Mesothelial cell of epicardium (in vitro differentiated cells): Measurements from ENCODE around the gene ESYT2. TPM values are rescaled to one million over a fixed set of nuclear protein-coding genes. Genes with fewer than 3 reads are reported as not detected.

Source experiments
- DNase-seq, 2 experiments: peaks; one replicate each; pipeline ENCODE4 v3.0.0; 2021; ENCODE audit warnings: low spot score in 2 of 2; ENCODE audit not compliant: unreplicated experiment in 2 of 2
- H3K27ac Mint-ChIP-seq: 2 replicates; pipeline ENCODE4 v1.8.0; 2021; ENCODE audit warnings: mixed read lengths
- H3K27me3 Mint-ChIP-seq: 2 replicates; pipeline ENCODE4 v1.8.0; 2021; ENCODE audit warnings: low read depth, mixed read lengths
- H3K36me3 Mint-ChIP-seq: 2 replicates; pipeline ENCODE4 v1.8.0; 2021; ENCODE audit warnings: mixed read lengths
- H3K4me1 Mint-ChIP-seq: 2 replicates; pipeline ENCODE4 v1.8.0; 2021; ENCODE audit warnings: mixed read lengths
- H3K4me3 Mint-ChIP-seq: 2 replicates; pipeline ENCODE4 v1.8.0; 2021; ENCODE audit warnings: mild to moderate bottlenecking, moderate library complexity, mixed read lengths
- H3K9me3 Mint-ChIP-seq: 2 replicates; pipeline ENCODE4 v1.8.0; 2021; ENCODE audit warnings: mixed read lengths
- CTCF ChIP-seq: fragments of 200-600 bp; sonication (generic); IDR thresholded peaks from one replicate; pipeline ENCODE4 v1.5.0; 2021; ENCODE audit warnings: antibody characterized with exemption; ENCODE audit not compliant: unreplicated experiment
- total RNA-seq: library from RNA; stranded (reverse); gene quantifications from 3 replicates; pipeline ENCODE4 v1.2.1, GENCODE V29; 2021

ESYT2 gene
- total RNA-seq, 1 donor from 2014 or later = 37.1 TPM

GRCh38 chr7:158858592-158859503, 29.5 kb upstream of the ESYT2 start:
- H3K27ac Mint-ChIP-seq = peak overlapping the region; percentile 97
- no peaks in the 10 kb centered on the region for H3K36me3 Mint-ChIP-seq
- peak overlapping the region; percentile 59 for H3K4me3 Mint-ChIP-seq
- DNase-seq = no peak
- H3K4me1 Mint-ChIP-seq = peaks cover 27% of the 10 kb centered on the region
- no peaks in the 10 kb centered on the region for H3K9me3 Mint-ChIP-seq
- TF ChIP-seq CTCF = no peak
- no peaks in the 10 kb centered on the region for H3K27me3 Mint-ChIP-seq

GRCh38 chr7:158856883-158857668, 27.8 kb upstream of the ESYT2 start:
- Mint-ChIP-seq H3K36me3 (no peaks in the 10 kb centered on the region), H3K9me3 (no peaks in the 10 kb centered on the region), H3K27ac (peak overlapping the region; percentile 25), H3K27me3 (no peaks in the 10 kb centered on the region), H3K4me3 (peak overlapping the region; percentile 99), H3K4me1 (peaks cover 27% of the 10 kb centered on the region)
- no peak for TF ChIP-seq CTCF
- no peak for DNase-seq

- no peaks in the 10 kb centered on the region for H3K9me3 Mint-ChIP-seq
- DNase-seq = no peak
- H3K4me3 Mint-ChIP-seq = peak overlapping the region; percentile 58
- peaks cover 17% of the 10 kb centered on the region for H3K4me1 Mint-ChIP-seq
- TF ChIP-seq CTCF = no peak
- no peak overlapping the region for H3K27ac Mint-ChIP-seq
- no peaks in the 10 kb centered on the region for H3K27me3 Mint-ChIP-seq
- H3K36me3 Mint-ChIP-seq = no peaks in the 10 kb centered on the region
These were observed 25.4 kb upstream of the ESYT2 start for GRCh38 chr7:158854681-158855081.

- H3K4me1 Mint-ChIP-seq = peaks cover 2% of the 10 kb centered on the region
- no peak overlapping the region for H3K4me3 Mint-ChIP-seq
- peak overlapping the region; percentile 50 for H3K27ac Mint-ChIP-seq
- no peaks in the 10 kb centered on the region for H3K36me3 Mint-ChIP-seq
- no peak for DNase-seq
- TF ChIP-seq CTCF = no peak
- peaks cover 4% of the 10 kb centered on the region for H3K9me3 Mint-ChIP-seq
- H3K27me3 Mint-ChIP-seq = no peaks in the 10 kb centered on the region
These were observed 21.3 kb upstream of the ESYT2 start for GRCh38 chr7:158850545-158851102.

- Mint-ChIP-seq H3K9me3 (peaks cover 7% of the 10 kb centered on the region), H3K4me3 (no peak overlapping the region), H3K27me3 (no peaks in the 10 kb centered on the region), H3K36me3 (no peaks in the 10 kb centered on the region), H3K4me1 (peaks cover 2% of the 10 kb centered on the region), H3K27ac (peak overlapping the region; percentile 50)
- TF ChIP-seq CTCF = no peak
- DNase-seq = no peak
These were observed 20.6 kb upstream of the ESYT2 start for GRCh38 chr7:158849768-158850544.
